ENCODE measurements around the gene VAMP3. TPM values are rescaled to one million over a fixed set of nuclear protein-coding genes. Genes with fewer than 3 reads are reported as not detected.

VAMP3 gene
- polyA plus RNA-seq, 1 donor (not counting 4 experiments of a cell fraction or from before 2014, with no cell fraction given), result 219 TPM

- no peak overlapping the region for H3K9ac ChIP-seq (ENCODE audit: control insufficient read depth, extremely low read depth, insufficient read depth, low read length)
- FAIRE-seq, result no peak
Observed at GRCh38 chr1:7826363-7826762, 55.3 kb downstream of the VAMP3 start.

GRCh38 chr1:7827126-7827955, 56.2 kb downstream of the VAMP3 start:
- TF ChIP-seq EZH2 (IDR thresholded peaks at IDR 0.05; ENCODE audit: low read length), result no peak
- TF ChIP-seq CTCF (optimal IDR thresholded peaks at IDR 0.05 in 1 of 3, IDR thresholded peaks at IDR 0.05 in 1 of 3, conservative IDR thresholded peaks at IDR 0.05 in 1 of 3; ENCODE audit: extremely low read depth in 1 of 3, insufficient read depth in 2 of 3, low read length in 3 of 3), result no peak
- no peaks in the 10 kb centered on the region for H3K79me2 ChIP-seq (ENCODE audit: control insufficient read depth, insufficient read depth, low read length)
- dilution Hi-C loops (cut with MboI; ENCODE audit: extremely low pct_ligation_motif_present, low sequenced_read_pairs), result no loop called here
- no peak overlapping the region for H3K27ac ChIP-seq (ENCODE audit: control insufficient read depth, insufficient read depth, low read length)
- DNase-seq (ENCODE audit: low read depth, low spot score), result no peak
- H3K4me1 ChIP-seq (ENCODE audit: control insufficient read depth, extremely low read depth, insufficient read depth, low read length), result no peaks in the 10 kb centered on the region
- H3K27me3 ChIP-seq (ENCODE audit: control insufficient read depth, extremely low read depth, insufficient read depth, low read length), result no peaks in the 10 kb centered on the region
- no peak for FAIRE-seq
- no peaks in the 10 kb centered on the region for H4K20me1 ChIP-seq (ENCODE audit: control insufficient read depth, extremely low read depth, insufficient read depth, low read length)
- H3K4me3 ChIP-seq (ENCODE audit: control insufficient read depth in 2 of 3, extremely low read depth in 1 of 3, insufficient read depth in 2 of 3, low read depth in 1 of 3, low read length in 3 of 3), result no peak overlapping the region
- peaks cover 4 to 11% of the 10 kb centered on the region in 2 experiments for H3K36me3 ChIP-seq (ENCODE audit: control insufficient read depth in 2 of 2, extremely low read depth in 1 of 2, insufficient read depth in 2 of 2, low read length in 2 of 2)
- H3K9ac ChIP-seq (ENCODE audit: control insufficient read depth, extremely low read depth, insufficient read depth, low read length), result no peak overlapping the region
- H3K9me1 ChIP-seq (ENCODE audit: control insufficient read depth, extremely low read depth, insufficient read depth, low read length), result no peaks in the 10 kb centered on the region
- H3K4me2 ChIP-seq (ENCODE audit: control insufficient read depth, extremely low read depth, insufficient read depth, low read depth, low read length), result no peak overlapping the region
- no peaks in the 10 kb centered on the region for H3K9me3 ChIP-seq (ENCODE audit: control insufficient read depth, low read depth, low read length)
- no peak overlapping the region for H2AFZ ChIP-seq (ENCODE audit: control insufficient read depth, low read length)

More at GRCh38 chr1:7826363-7826762, 55.3 kb downstream of the VAMP3 start:
- H4K20me1 ChIP-seq (ENCODE audit: control insufficient read depth, extremely low read depth, insufficient read depth, low read length), result no peaks in the 10 kb centered on the region
- no peak overlapping the region for H3K27ac ChIP-seq (ENCODE audit: control insufficient read depth, insufficient read depth, low read length)
- no peak overlapping the region for H2AFZ ChIP-seq (ENCODE audit: control insufficient read depth, low read length)
- no peak overlapping the region for H3K4me2 ChIP-seq (ENCODE audit: control insufficient read depth, extremely low read depth, insufficient read depth, low read depth, low read length)
- H3K36me3 ChIP-seq (ENCODE audit: control insufficient read depth in 2 of 2, extremely low read depth in 1 of 2, insufficient read depth in 2 of 2, low read length in 2 of 2), result peaks cover 4 to 11% of the 10 kb centered on the region in 2 experiments
- TF ChIP-seq CTCF (optimal IDR thresholded peaks at IDR 0.05 in 1 of 3, IDR thresholded peaks at IDR 0.05 in 1 of 3, conservative IDR thresholded peaks at IDR 0.05 in 1 of 3; ENCODE audit: extremely low read depth in 1 of 3, insufficient read depth in 2 of 3, low read length in 3 of 3) (no peak), EZH2 (IDR thresholded peaks at IDR 0.05; ENCODE audit: low read length) (no peak)
- dilution Hi-C loops (cut with MboI; ENCODE audit: extremely low pct_ligation_motif_present, low sequenced_read_pairs), result no loop called here
- DNase-seq (ENCODE audit: low read depth, low spot score), result no peak
- H3K79me2 ChIP-seq (ENCODE audit: control insufficient read depth, insufficient read depth, low read length), result no peaks in the 10 kb centered on the region
- no peaks in the 10 kb centered on the region for H3K27me3 ChIP-seq (ENCODE audit: control insufficient read depth, extremely low read depth, insufficient read depth, low read length)
- H3K9me1 ChIP-seq (ENCODE audit: control insufficient read depth, extremely low read depth, insufficient read depth, low read length), result no peaks in the 10 kb centered on the region
- H3K4me1 ChIP-seq (ENCODE audit: control insufficient read depth, extremely low read depth, insufficient read depth, low read length), result no peaks in the 10 kb centered on the region
- H3K9me3 ChIP-seq (ENCODE audit: control insufficient read depth, low read depth, low read length), result no peaks in the 10 kb centered on the region
- H3K4me3 ChIP-seq (ENCODE audit: control insufficient read depth in 2 of 3, extremely low read depth in 1 of 3, insufficient read depth in 2 of 3, low read depth in 1 of 3, low read length in 3 of 3), result no peak overlapping the region

Other genes starting within 250 kb of the VAMP3 start
- 3.9 to 7.2 TPM (median 7.0 TPM) in 3 replicates for gene PER3, start 13.0 kb downstream of the VAMP3 start, polyA plus RNA-seq
- not detected in 3 replicates for gene UTS2, start 81.8 kb downstream of the VAMP3 start, polyA plus RNA-seq
- 0.03 to 0.06 TPM in 2 of 3 replicates, not detected in the other for gene TNFRSF9, start 169.5 kb downstream of the VAMP3 start, polyA plus RNA-seq
- 296 to 502 TPM (median 471 TPM) in 3 replicates for gene PARK7, start 190.4 kb downstream of the VAMP3 start, polyA plus RNA-seq